Measurements from ENCODE around the gene SLC6A5.
A peak's percentile ranks its signal among the peaks of the same experiment; 100 is the strongest.

The SLC6A5 gene

GRCh38 chr11:20671856-20672546 lies 72.6 kb downstream of the SLC6A5 start:
- peak; percentile 23 to 46 for DNase-seq

GRCh38 chr11:20672575-20672974 lies 73.2 kb downstream of the SLC6A5 start:
- peak in 1 of 2 experiments; percentile 12 for DNase-seq

- DNase-seq, result no peak
These were observed 77.2 kb downstream of the SLC6A5 start for GRCh38 chr11:20676658-20677057.

- DNase-seq, result no peak
These were observed 89.4 kb downstream of the SLC6A5 start for GRCh38 chr11:20688761-20689160.

DNA sequence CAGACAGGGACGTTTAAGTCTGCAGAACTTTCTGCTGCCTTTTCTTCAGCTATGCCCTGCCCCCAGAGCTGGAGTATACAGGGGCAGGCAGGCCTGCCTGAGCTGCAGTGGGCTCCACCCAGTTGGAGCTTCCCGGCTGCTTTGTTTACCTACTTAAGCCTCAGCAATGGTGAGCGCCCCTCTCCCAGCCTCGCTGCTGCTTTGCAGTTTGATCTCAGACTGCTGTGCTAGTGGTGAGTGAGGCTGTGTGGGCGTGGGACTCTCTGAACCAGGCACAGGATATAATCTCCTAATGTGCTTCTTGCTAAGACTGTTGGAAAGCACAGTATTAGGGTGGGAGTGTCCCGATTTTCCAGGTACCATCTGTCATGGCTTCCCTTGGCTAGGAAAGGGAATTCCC lies 108.5 kb downstream of the SLC6A5 start:
- peak in 1 of 2 experiments; percentile 13 for DNase-seq

All from SHP77 (cell line).